ENCODE measurements around the gene DCST2. TPM values are rescaled to one million over a fixed set of nuclear protein-coding genes. Genes with fewer than 3 reads are reported as not detected.

DCST2 gene
- total and polyA plus RNA-seq, 9 of the 15 experiments (the other 6 are each of a cell fraction or from before 2014, with no cell fraction given), result 0.09 to 0.49 (median 0.11) TPM; not detected in 3

DNA sequence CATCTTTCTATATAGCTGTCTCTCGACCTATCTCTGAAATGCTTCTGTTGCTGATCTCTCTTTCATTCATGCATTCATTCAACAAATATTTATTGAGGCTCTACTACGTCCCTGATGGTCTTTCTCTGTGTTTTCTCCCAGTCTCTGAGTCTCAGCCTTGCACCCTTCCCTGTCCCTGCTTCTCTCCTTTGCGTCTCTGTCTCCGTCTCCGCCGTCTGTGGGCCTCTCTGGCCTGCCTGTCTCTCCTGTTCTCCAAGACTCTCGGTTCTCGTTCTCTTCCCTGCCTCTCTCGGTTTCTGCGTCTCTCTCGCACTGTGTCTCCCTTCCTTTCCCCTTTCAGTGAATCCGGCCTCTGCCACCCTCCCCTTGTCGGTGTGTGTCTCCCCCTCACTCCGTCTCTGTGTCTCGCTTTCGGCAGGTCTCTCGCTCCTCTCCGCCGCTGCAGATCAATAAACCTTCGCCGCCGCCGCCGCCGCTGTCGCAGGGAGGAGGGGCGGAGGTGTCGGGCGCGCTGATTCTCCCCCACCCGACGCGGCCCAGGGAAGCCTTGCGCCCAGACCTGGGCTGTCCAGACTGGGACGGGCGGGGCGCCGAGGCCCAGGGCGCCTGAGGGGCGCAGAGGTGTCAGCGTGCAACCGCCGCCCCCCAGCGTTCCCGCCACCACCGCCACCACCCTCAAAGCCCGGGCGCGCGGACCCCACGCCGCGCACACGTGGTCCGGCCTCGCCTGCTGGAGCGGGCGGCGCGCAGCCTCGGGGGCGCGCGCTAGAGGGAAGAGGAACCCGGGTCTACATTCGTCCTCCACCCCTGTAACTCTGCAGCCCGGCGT lies 48.1 kb upstream of the DCST2 start:
- Histone ChIP-seq H3K79me2 (ENCODE audit: control insufficient read depth, insufficient read depth, low read length) (peaks cover 7% of the 10 kb centered on the region; the same call in 2 of the 3 replicates), H3K9ac (ENCODE audit: insufficient read depth in 1 of 2, low read depth in 2 of 2, low read length in 2 of 2) (peak overlapping the region; percentile 8 to 81; a peak in 3 of 4 replicates), H3K4me3 (no peak overlapping the region), H3K27ac (ENCODE audit: extremely low read depth, low read depth, low read length) (no peak overlapping the region), H4K20me1 (replicated peaks; ENCODE audit: control insufficient read depth, insufficient read depth, low read length) (peaks cover 26% of the 10 kb centered on the region), H3K27me3 (ENCODE audit: control insufficient read depth in 2 of 2, insufficient read depth in 2 of 2, low read length in 2 of 2) (peaks cover 3 to 8% of the 10 kb centered on the region in 2 experiments; a peak in 2 of 5 replicates), H3K9me1 (ENCODE audit: control insufficient read depth, insufficient read depth, low read length) (peaks cover 6% of the 10 kb centered on the region), H3K36me3 (ENCODE audit: control insufficient read depth, insufficient read depth, low read length) (peaks cover 5% of the 10 kb centered on the region; the same call in 1 of the 3 replicates), H2AFZ (ENCODE audit: low read depth, low read length) (peak overlapping the region; percentile 66), H3K4me2 (ENCODE audit: insufficient read depth, low read length) (peak overlapping the region; percentile 39), H3K9me3 (replicated peaks; ENCODE audit: control insufficient read depth, insufficient read depth, low read depth, low read length) (no peaks in the 10 kb centered on the region), H3K4me1 (replicated peaks in 1 of 2; ENCODE audit: control insufficient read depth in 2 of 2, insufficient read depth in 2 of 2, low read length in 2 of 2) (peaks cover 47 to 91% of the 10 kb centered on the region in 2 experiments)
- WGBS (ENCODE audit: insufficient coverage, low coverage, missing lambda C conversion rate), result 24% methylated on average over 26 of the region's 68 CpGs
- ChIA-PET CTCF (ENCODE audit: low intra/inter-chr PET ratio) (interaction anchor here (9.0 kb wide), 1 partner anchor 19 kb away, joined by 153 read pairs; the partner anchor contains the start of gene EFNA4), POLR2A (interaction anchor here (0.7 to 1.0 kb wide), 2 partner anchors 17 to 108 kb away, joined by 3 read pairs; no protein-coding TSS in a partner anchor)
- in situ Hi-C loops (cut with MboI) (no loop called here), intact Hi-C loops (cut with micrococcal nuclease) (loop anchor here (5.0 kb wide), 2 partner anchors 34 to 119 kb away; partner anchors contain the start of gene PYGO2)
- peak; percentile 42 for FAIRE-seq
- BruUV-seq (replicated peaks), result no TSS peak
- ATAC-seq, result no peak
- peak in 1 of 4 experiments; percentile 34 for DNase-seq (ENCODE audit: extremely low read depth in 1 of 4, low spot score in 3 of 4)
- TF ChIP-seq MLLT1 (IDR thresholded peaks at IDR 0.05) (peak; percentile 14 to 29; a peak in 1 of 4 replicates), BCOR (IDR thresholded peaks at IDR 0.05) (peak; percentile 74; the same call in 1 of the 2 replicates), ETV6 (IDR thresholded peaks at IDR 0.05; ENCODE audit: borderline replicate concordance in 1 of 2, low read depth in 2 of 2, low read length in 1 of 2) (no peak), ETV6 (CRISPR knock-in tag; IDR thresholded peaks at IDR 0.05; ENCODE audit: borderline replicate concordance) (no peak), ZBTB34 (CRISPR knock-in tag; IDR thresholded peaks at IDR 0.05) (no peak), ZBTB11 (CRISPR knock-in tag; IDR thresholded peaks at IDR 0.05) (no peak), E2F6 (IDR thresholded peaks at IDR 0.05; ENCODE audit: borderline replicate concordance in 1 of 2, extremely low read depth in 1 of 2, insufficient read depth in 1 of 2, insufficient read length in 1 of 2, low read depth in 1 of 2, low read length in 1 of 2, poor library complexity in 1 of 2, severe bottlenecking in 1 of 2) (peak; percentile 67 to 92), ZNF583 (CRISPR knock-in tag; IDR thresholded peaks at IDR 0.05) (no peak)
- TF ChIP-seq, protein P1, sequence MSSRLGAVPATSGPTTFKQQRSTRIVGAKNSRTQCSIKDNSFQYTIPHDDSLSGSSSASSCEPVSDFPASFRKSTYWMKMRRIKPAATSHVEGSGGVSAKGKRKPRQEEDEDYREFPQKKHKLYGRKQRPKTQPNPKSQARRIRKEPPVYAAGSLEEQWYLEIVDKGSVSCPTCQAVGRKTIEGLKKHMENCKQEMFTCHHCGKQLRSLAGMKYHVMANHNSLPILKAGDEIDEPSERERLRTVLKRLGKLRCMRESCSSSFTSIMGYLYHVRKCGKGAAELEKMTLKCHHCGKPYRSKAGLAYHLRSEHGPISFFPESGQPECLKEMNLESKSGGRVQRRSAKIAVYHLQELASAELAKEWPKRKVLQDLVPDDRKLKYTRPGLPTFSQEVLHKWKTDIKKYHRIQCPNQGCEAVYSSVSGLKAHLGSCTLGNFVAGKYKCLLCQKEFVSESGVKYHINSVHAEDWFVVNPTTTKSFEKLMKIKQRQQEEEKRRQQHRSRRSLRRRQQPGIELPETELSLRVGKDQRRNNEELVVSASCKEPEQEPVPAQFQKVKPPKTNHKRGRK (tag; IDR thresholded peaks at IDR 0.05), result 0 out of 2 replicates have a peak, but pooled peaks have one; percentile 10

Data from K562 (cell line).